ENCODE data around the gene SCFD2. TPM values are rescaled to one million over a fixed set of nuclear protein-coding genes. Genes with fewer than 3 reads are reported as not detected.

SCFD2 gene
- total and polyA plus RNA-seq, 10 of the 15 experiments (the other 5 are each of a cell fraction or from before 2014, with no cell fraction given) = 4.8 to 37.6 (median 24.9) TPM

GRCh38 chr4:52942936-52943335, 422.9 kb downstream of the SCFD2 start (continued):
- TF ChIP-seq IRF5 (IDR thresholded peaks at IDR 0.05; ENCODE audit: borderline replicate concordance) = no peak
- TF ChIP-seq, protein P1, sequence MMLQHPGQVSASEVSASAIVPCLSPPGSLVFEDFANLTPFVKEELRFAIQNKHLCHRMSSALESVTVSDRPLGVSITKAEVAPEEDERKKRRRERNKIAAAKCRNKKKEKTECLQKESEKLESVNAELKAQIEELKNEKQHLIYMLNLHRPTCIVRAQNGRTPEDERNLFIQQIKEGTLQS (IDR thresholded peaks at IDR 0.05; ENCODE audit: borderline replicate concordance, extremely low read depth, low read depth, low read length) = no peak

DNA sequence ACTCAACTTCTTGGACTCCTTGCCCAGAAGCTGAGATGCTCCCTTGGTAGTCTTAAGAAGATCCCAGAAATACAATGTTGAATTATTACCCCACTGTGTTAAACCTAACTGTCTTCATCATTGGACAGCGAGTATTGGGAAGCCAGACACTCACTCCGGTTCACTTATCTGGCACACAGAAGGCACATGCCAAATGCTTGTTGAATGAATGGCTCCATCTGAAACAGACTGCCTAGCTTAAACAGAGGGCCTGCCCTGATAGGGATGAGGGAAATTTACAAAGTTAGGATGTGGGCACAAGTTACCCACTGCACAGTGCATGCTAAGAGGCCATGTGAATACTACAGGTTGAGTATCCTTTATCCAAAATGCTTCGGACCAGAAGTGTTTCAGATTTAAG, 424.4 kb downstream of the SCFD2 start:
- H3K27me3 ChIP-seq (replicated peaks in 1 of 2; ENCODE audit: control insufficient read depth in 2 of 2, insufficient read depth in 2 of 2, low read length in 1 of 2) = no peaks in the 10 kb centered on the region
- ChIA-PET SMC1A (ENCODE audit: uncharacterized antibody, unreplicated experiment) (interaction anchor here (1.2 kb wide), 1 partner anchor 10 kb away, joined by 3 read pairs; no protein-coding TSS in a partner anchor), CTCF (interaction anchor here (2.5 kb wide), 1 partner anchor 43 kb away, joined by 6 read pairs; no protein-coding TSS in a partner anchor), RAD21 (ENCODE audit: unreplicated experiment) (no interaction called here), POLR2A (no interaction called here)
- no peak overlapping the region for H3K4me3 ChIP-seq
- DNase-seq (ENCODE audit: low read depth, low spot score) (no peak), ATAC-seq (no peak), FAIRE-seq (no peak)
- in situ Hi-C loops (cut with MboI) (no loop called here), intact Hi-C loops (cut with micrococcal nuclease; ENCODE audit: unreplicated experiment) (no loop called here)
- no peaks in the 10 kb centered on the region for H4K20me1 ChIP-seq (ENCODE audit: control insufficient read depth, insufficient read depth)
- H3K36me3 ChIP-seq (ENCODE audit: control insufficient read depth in 2 of 2, insufficient read depth in 2 of 2, low read length in 1 of 2) = no peaks in the 10 kb centered on the region
- no peak overlapping the region for H2AFZ ChIP-seq (ENCODE audit: control insufficient read depth, low read depth, low read length)
- TF ChIP-seq, protein P2, sequence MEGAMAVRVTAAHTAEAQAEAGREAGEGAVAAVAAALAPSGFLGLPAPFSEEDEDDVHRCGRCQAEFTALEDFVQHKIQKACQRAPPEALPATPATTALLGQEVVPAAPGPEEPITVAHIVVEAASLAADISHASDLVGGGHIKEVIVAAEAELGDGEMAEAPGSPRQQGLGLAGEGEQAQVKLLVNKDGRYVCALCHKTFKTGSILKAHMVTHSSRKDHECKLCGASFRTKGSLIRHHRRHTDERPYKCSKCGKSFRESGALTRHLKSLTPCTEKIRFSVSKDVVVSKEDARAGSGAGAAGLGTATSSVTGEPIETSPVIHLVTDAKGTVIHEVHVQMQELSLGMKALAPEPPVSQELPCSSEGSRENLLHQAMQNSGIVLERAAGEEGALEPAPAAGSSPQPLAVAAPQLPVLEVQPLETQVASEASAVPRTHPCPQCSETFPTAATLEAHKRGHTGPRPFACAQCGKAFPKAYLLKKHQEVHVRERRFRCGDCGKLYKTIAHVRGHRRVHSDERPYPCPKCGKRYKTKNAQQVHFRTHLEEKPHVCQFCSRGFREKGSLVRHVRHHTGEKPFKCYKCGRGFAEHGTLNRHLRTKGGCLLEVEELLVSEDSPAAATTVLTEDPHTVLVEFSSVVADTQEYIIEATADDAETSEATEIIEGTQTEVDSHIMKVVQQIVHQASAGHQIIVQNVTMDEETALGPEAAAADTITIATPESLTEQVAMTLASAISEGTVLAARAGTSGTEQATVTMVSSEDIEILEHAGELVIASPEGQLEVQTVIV (IDR thresholded peaks at IDR 0.05; ENCODE audit: borderline replicate concordance, partially characterized antibody) = no peak
- TF ChIP-seq SREBF2 (IDR thresholded peaks at IDR 0.05; ENCODE audit: low read length) = no peak
- TF ChIP-seq POLR2A (IDR thresholded peaks at IDR 0.05; ENCODE audit: low read depth, low read length) = no peak
- TF ChIP-seq TAF1 (IDR thresholded peaks at IDR 0.05; ENCODE audit: borderline replicate concordance, low read depth, low read length) = no peak
- TF ChIP-seq ZZZ3 (IDR thresholded peaks at IDR 0.05; ENCODE audit: control insufficient read depth, insufficient read length, low read depth) = no peak
- no peak for TF ChIP-seq RFX5 (IDR thresholded peaks at IDR 0.05; ENCODE audit: low read depth, low read length)
- no peak for TF ChIP-seq FOXK2 (IDR thresholded peaks at IDR 0.05)
- no peak for TF ChIP-seq SUZ12 (IDR thresholded peaks at IDR 0.05; ENCODE audit: unreplicated experiment)
- no peak for TF ChIP-seq MYC (IDR thresholded peaks at IDR 0.05; ENCODE audit: insufficient read depth, insufficient read length, insufficient replicate concordance, low read length, severe bottlenecking)
- TF ChIP-seq CHD1 (IDR thresholded peaks at IDR 0.05; ENCODE audit: low read depth, low read length) = no peak
- TF ChIP-seq SMAD5 (IDR thresholded peaks at IDR 0.05; ENCODE audit: low read depth) = no peak
- no peak overlapping the region for H3K27ac ChIP-seq (ENCODE audit: control insufficient read depth, insufficient read depth)
- no TSS peak for BruUV-seq (replicated peaks)
- H3K9ac ChIP-seq (ENCODE audit: control insufficient read depth, insufficient read depth, low read length) = no peak overlapping the region
- WGBS (ENCODE audit: insufficient coverage, insufficient replicate concordance, low lambda C conversion rate, missing lambda C conversion rate) = 97% methylated on average over 3 of the region's 3 CpGs
- no peaks in the 10 kb centered on the region for H3K9me3 ChIP-seq (replicated peaks; ENCODE audit: control insufficient read depth, insufficient read depth, low read length)
- H3K4me1 ChIP-seq (ENCODE audit: control insufficient read depth, insufficient read depth, low read length) = no peaks in the 10 kb centered on the region
- H3K4me2 ChIP-seq (ENCODE audit: control insufficient read depth, insufficient read depth) = no peak overlapping the region
- H3K79me2 ChIP-seq (ENCODE audit: control insufficient read depth, insufficient read depth, low read length) = no peaks in the 10 kb centered on the region
